Keratinocyte (primary cell): ENCODE data around the gene ADAM19. TPM values are rescaled to one million over a fixed set of nuclear protein-coding genes. Genes with fewer than 3 reads are reported as not detected.

ENCODE experiments used
- DNase-seq: peaks from one replicate; pipeline ENCODE4 v3.0.0-alpha.2; 2011; ENCODE audit warnings: low read depth, missing footprints, low spot score
- FAIRE-seq: peaks from 2 replicates; lab custom pipeline; 2011; peaks lifted over from hg19 to GRCh38; lab: Jason Lieb, UNC
- H2AFZ ChIP-seq: 2 replicates; pipeline ENCODE4 v1.6.0; 2012; ENCODE audit warnings: low read length, control low read depth, inconsistent platforms; ENCODE audit not compliant: control insufficient read depth
- H3K27ac ChIP-seq: 2 replicates; pipeline ENCODE4 v1.5.1; 2011; ENCODE audit warnings: low read length; ENCODE audit not compliant: control insufficient read depth, insufficient read depth
- H3K27me3 ChIP-seq: 3 replicates; pipeline ENCODE4 v1.6.0; 2011; ENCODE audit warnings: low read length; ENCODE audit not compliant: control insufficient read depth, insufficient read depth; ENCODE audit errors: extremely low read depth
- H3K36me3 ChIP-seq, 2 experiments: 2 replicates in 1 of 2; 3 replicates in 1 of 2; pipeline ENCODE4 v1.5.1; 2011; ENCODE audit warnings: low read length in 2 of 2, mild to moderate bottlenecking in 1 of 2; ENCODE audit not compliant: control insufficient read depth in 2 of 2, insufficient read depth in 2 of 2; ENCODE audit errors: extremely low read depth in 1 of 2
- H3K4me1 ChIP-seq: 3 replicates; pipeline ENCODE4 v1.5.1; 2011; ENCODE audit warnings: low read length; ENCODE audit not compliant: control insufficient read depth, insufficient read depth; ENCODE audit errors: extremely low read depth
- H3K4me2 ChIP-seq: 3 replicates; pipeline ENCODE4 v1.6.0; 2011; ENCODE audit warnings: low read depth, low read length; ENCODE audit not compliant: control insufficient read depth, insufficient read depth; ENCODE audit errors: extremely low read depth
- H3K4me3 ChIP-seq, 3 experiments: fragments of 200-600 bp in 1 of 3; sonication (generic) in 1 of 3; 2 replicates in 2 of 3; 3 replicates in 1 of 3; pipeline ENCODE4 v1.5.1; 2011 to 2016; ENCODE audit warnings: low read length in 3 of 3, mild to moderate bottlenecking in 3 of 3, control low read depth in 2 of 3, inconsistent platforms in 1 of 3, low read depth in 1 of 3, mixed read lengths in 1 of 3, mixed run types in 1 of 3, moderate library complexity in 1 of 3; ENCODE audit not compliant: control insufficient read depth in 2 of 3, insufficient read depth in 2 of 3; ENCODE audit errors: extremely low read depth in 1 of 3
- H3K79me2 ChIP-seq: 2 replicates; pipeline ENCODE4 v1.6.0; 2012; ENCODE audit warnings: low read length; ENCODE audit not compliant: control insufficient read depth, insufficient read depth
- H3K9ac ChIP-seq: 3 replicates; pipeline ENCODE4 v1.6.0; 2011; ENCODE audit warnings: low read length; ENCODE audit not compliant: control insufficient read depth, insufficient read depth; ENCODE audit errors: extremely low read depth
- H3K9me1 ChIP-seq: 3 replicates; pipeline ENCODE4 v1.6.0; 2011; ENCODE audit warnings: low read length; ENCODE audit not compliant: control insufficient read depth, insufficient read depth; ENCODE audit errors: extremely low read depth
- H3K9me3 ChIP-seq: 2 replicates; pipeline ENCODE4 v1.5.1; 2012; ENCODE audit warnings: low read depth, low read length; ENCODE audit not compliant: control insufficient read depth
- H4K20me1 ChIP-seq: 3 replicates; pipeline ENCODE4 v1.6.0; 2011; ENCODE audit warnings: low read length; ENCODE audit not compliant: control insufficient read depth, insufficient read depth; ENCODE audit errors: extremely low read depth
- CTCF ChIP-seq, 3 experiments: IDR thresholded peaks in 1 of 3; conservative IDR thresholded peaks in 1 of 3; optimal IDR thresholded peaks in 1 of 3; 2 replicates in 2 of 3; 3 replicates in 1 of 3; pipeline versions ENCODE3 to v1.5.1; 2011; ENCODE audit warnings: low read length in 3 of 3, mild to moderate bottlenecking in 3 of 3, moderate library complexity in 2 of 3, control low read depth in 1 of 3, inconsistent platforms in 1 of 3; ENCODE audit not compliant: insufficient read depth in 2 of 3; ENCODE audit errors: extremely low read depth in 1 of 3
- EZH2 ChIP-seq: IDR thresholded peaks from one replicate; pipeline ENCODE4 v1.6.1; 2012; ENCODE audit warnings: inconsistent platforms, mild to moderate bottlenecking, low read length, moderate library complexity
- dilution Hi-C: fragments of 300-500 bp; cut with MboI; formaldehyde crosslinking; loops from one replicate; pipeline ENCODE4 v1.7.0; 2020; ENCODE audit warnings: low sequenced_read_pairs; ENCODE audit not compliant: extremely low pct_ligation_motif_present
- polyA plus RNA-seq, 5 experiments: library from polyadenylated mRNA; depleted of rRNA in 3 of 5; stranded (reverse) in 3 of 5; stranded (forward) in 1 of 5; unstranded in 1 of 5; fragments of >200 nt; gene quantifications; 1 replicate in 1 of 5; 2 replicates in 3 of 5; 3 replicates in 1 of 5; pipeline versions ENCODE4 v1.2.1 to v1.2.3, GENCODE V29; 2011 to 2012; ENCODE audit warnings: missing spikeins in 2 of 5, low read depth in 1 of 5, low replicate concordance in 1 of 5

ADAM19 gene
- polyA plus RNA-seq, 1 donor (not counting 4 experiments of a cell fraction or from before 2014, with no cell fraction given) = 22.7 TPM

DNA sequence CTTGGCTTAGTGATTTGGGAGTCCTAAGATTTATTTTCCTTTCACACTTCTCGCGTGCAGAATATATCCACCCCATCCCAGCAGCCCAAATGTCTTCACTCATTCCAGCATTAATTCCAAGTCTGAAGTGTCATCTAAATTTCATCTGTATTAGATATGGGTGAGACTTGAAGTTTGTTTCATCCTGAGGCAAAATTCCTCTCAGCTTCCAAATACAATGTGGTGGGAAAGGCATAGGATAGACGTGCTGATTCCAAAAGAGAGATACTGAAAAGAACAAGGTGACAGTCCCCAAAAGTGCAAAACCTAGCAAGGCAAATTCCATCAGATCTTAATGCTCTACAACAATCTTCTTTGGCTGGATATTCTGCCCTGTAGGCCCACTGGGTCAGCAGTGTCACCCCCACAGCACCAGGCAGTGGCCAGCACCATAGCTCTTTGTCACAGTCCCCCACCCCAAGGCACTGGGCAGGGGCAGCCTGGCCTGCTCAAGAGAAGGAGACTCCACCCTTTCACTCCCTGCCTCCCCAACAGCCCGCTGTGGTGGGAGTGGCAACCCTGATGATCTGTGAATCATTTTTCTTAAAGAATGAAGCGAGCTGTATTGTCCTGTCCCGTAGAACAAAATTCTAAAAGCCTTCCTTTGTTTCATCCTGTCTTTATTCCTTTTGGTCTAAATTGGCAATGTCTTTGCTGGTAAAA lies 2.7 kb upstream of the ADAM19 start:
- TF ChIP-seq CTCF (optimal IDR thresholded peaks at IDR 0.05 in 1 of 3, IDR thresholded peaks at IDR 0.05 in 1 of 3, conservative IDR thresholded peaks at IDR 0.05 in 1 of 3; ENCODE audit: extremely low read depth in 1 of 3, insufficient read depth in 2 of 3, low read length in 3 of 3) = no peak
- no peak for TF ChIP-seq EZH2
- H3K9me3 ChIP-seq = no peaks in the 10 kb centered on the region
- no peak overlapping the region for H3K4me3 ChIP-seq
- H3K9ac ChIP-seq = no peak overlapping the region
- H3K27ac ChIP-seq = no peak overlapping the region
- FAIRE-seq (no peak), DNase-seq (no peak)
- H3K79me2 ChIP-seq = peaks cover 18% of the 10 kb centered on the region
- H4K20me1 ChIP-seq = no peaks in the 10 kb centered on the region
- H3K27me3 ChIP-seq = peaks cover 15% of the 10 kb centered on the region
- H3K36me3 ChIP-seq = no peaks in the 10 kb centered on the region
- no peaks in the 10 kb centered on the region for H3K9me1 ChIP-seq
- no peak overlapping the region for H2AFZ ChIP-seq
- dilution Hi-C loops = no loop called here
- peaks cover 11% of the 10 kb centered on the region for H3K4me1 ChIP-seq
- H3K4me2 ChIP-seq = no peak overlapping the region

DNA sequence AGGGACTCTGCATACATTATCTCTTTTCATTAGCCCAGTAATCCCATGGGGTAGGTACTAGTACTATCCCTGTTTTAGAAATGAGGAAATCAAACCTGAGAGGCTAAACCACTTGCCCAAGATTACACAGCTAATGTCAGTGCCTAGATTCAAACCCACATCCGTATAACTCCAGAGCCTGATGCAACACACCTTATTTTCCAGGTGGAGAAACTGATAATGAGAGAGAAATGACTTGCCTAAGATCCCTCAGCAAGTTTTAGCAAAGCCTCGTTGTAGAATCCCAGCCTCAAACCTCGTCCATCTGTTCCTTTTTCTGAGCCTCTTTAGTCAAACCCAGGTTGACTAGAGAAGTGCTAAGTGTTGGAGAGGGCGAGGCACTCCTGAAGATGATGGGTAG lies 1.1 kb upstream of the ADAM19 start:
- H3K4me1 ChIP-seq = peaks cover 11% of the 10 kb centered on the region
- no peaks in the 10 kb centered on the region for H4K20me1 ChIP-seq
- no peak overlapping the region for H3K9ac ChIP-seq
- H3K79me2 ChIP-seq = peaks cover 30% of the 10 kb centered on the region
- no peaks in the 10 kb centered on the region for H3K36me3 ChIP-seq
- H3K27ac ChIP-seq = no peak overlapping the region
- H3K9me3 ChIP-seq = no peaks in the 10 kb centered on the region
- dilution Hi-C loops = no loop called here
- no peaks in the 10 kb centered on the region for H3K9me1 ChIP-seq
- no peak overlapping the region for H3K4me2 ChIP-seq
- DNase-seq = no peak
- H3K4me3 ChIP-seq = no peak overlapping the region
- no peak overlapping the region for H2AFZ ChIP-seq
- peaks cover 15% of the 10 kb centered on the region for H3K27me3 ChIP-seq
- FAIRE-seq = no peak
- TF ChIP-seq CTCF (optimal IDR thresholded peaks at IDR 0.05 in 1 of 3, IDR thresholded peaks at IDR 0.05 in 1 of 3, conservative IDR thresholded peaks at IDR 0.05 in 1 of 3; ENCODE audit: extremely low read depth in 1 of 3, insufficient read depth in 2 of 3, low read length in 3 of 3) = no peak
- TF ChIP-seq EZH2 = no peak
